ENCODE measurements around the gene TMEM50B.

Gene TMEM50B

DNA sequence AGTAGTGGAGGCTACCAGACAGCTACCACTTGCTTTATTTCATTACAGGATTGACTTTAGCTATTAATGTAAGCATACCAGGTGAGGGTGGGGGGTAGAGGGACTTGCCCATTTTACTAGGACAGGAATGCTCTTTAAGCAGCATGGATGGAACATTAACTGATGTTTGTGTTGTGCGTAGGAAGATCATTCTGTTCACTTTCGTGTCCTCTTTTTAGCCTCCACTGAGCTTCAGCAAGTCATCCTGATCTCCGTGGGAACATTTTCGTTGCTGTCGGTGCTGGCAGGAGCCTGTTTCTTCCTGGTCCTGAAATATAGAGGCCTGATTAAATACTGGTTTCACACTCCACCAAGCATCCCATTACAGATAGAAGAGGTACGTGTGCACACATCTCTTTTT lies 47.3 kb downstream of the TMEM50B start:
- TF ChIP-seq CTCF (IDR thresholded peaks at IDR 0.05; ENCODE audit: borderline replicate concordance, insufficient read depth, low read depth, low read length), result no peak
- no peak overlapping the region for H3K4me3 ChIP-seq (ENCODE audit: low read depth, low read length)

GRCh38 chr21:33430858-33431257 lies 48.9 kb downstream of the TMEM50B start:
- H3K4me3 ChIP-seq (ENCODE audit: low read depth, low read length), result no peak overlapping the region
- TF ChIP-seq CTCF (IDR thresholded peaks at IDR 0.05; ENCODE audit: borderline replicate concordance, insufficient read depth, low read depth, low read length), result no peak

DNA sequence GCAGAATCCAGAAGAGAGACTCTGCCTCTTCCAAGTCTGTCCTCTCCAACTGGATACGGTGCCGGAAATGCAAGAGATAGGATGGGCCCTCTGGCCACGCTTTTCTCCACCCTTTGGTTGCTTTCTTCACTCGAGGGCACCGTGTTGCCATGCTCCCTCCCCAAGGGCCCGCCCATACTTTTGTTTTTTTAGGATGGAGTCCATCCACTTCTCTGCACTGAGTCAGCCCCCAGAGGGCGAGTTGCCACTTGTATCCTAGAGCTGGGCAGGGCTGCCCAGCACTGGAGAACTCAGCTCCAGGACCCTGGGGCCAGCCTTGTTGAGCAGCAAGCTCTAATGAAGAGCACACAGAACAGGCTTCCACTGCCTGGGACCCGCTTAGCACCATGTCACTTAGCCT lies 51.1 kb downstream of the TMEM50B start:
- TF ChIP-seq CTCF (IDR thresholded peaks at IDR 0.05; ENCODE audit: borderline replicate concordance, insufficient read depth, low read depth, low read length), result no peak
- H3K4me3 ChIP-seq (ENCODE audit: low read depth, low read length), result no peak overlapping the region

DNA sequence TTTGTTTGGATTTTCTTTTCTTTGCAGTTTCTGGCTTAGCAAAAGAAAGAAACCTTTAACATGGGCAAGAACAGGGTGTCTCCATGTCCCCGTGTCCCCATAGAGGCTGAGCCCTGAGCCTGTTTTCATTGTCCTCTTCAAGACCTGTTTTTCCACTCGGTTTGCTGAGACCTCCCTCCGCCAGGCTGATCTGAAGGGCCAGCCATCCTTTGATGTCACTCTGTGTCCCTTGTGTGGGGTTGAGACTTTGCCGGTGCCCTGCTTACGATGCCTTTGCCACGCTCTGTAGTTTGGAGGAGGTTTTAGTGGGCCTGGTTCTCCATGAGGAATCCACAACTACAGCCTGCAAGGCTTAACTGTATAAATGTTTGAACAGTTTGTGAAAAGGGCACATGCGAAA lies 52.7 kb downstream of the TMEM50B start:
- TF ChIP-seq CTCF (IDR thresholded peaks at IDR 0.05; ENCODE audit: borderline replicate concordance, insufficient read depth, low read depth, low read length), result no peak
- H3K4me3 ChIP-seq (ENCODE audit: low read depth, low read length), result no peak overlapping the region

- no peak overlapping the region for H3K4me3 ChIP-seq (ENCODE audit: low read depth, low read length)
- no peak for TF ChIP-seq CTCF (IDR thresholded peaks at IDR 0.05; ENCODE audit: borderline replicate concordance, insufficient read depth, low read depth, low read length)
These were observed 53.9 kb downstream of the TMEM50B start for GRCh38 chr21:33425825-33426224.

DNA sequence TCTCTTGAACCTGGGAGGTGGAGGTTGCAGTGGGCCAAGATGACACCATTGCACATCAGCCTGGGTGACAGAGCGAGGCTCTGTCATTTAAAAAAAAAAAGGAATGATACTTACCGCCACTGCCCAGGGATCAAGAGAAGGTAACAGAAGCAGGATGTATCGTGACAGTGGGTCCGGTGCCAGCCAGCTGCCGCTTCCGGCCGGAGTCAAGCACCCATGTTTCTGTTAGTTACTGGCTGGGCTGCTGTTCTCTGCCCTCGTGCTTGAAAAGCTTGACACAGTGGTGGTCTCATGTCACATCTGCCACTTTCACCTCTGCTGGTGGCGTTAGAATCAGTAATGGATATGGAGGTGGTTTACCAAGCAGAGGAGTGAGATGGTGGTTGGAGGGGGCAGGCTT lies 55.6 kb downstream of the TMEM50B start:
- no peak overlapping the region for H3K4me3 ChIP-seq (ENCODE audit: low read depth, low read length)
- TF ChIP-seq CTCF (IDR thresholded peaks at IDR 0.05; ENCODE audit: borderline replicate concordance, insufficient read depth, low read depth, low read length), result no peak

- no peak for TF ChIP-seq CTCF (IDR thresholded peaks at IDR 0.05; ENCODE audit: borderline replicate concordance, insufficient read depth, low read depth, low read length)
These were observed 57.9 kb downstream of the TMEM50B start for GRCh38 chr21:33421713-33422393.

More at GRCh38 chr21:33421713-33422393, 57.9 kb downstream of the TMEM50B start:
- no peak overlapping the region for H3K4me3 ChIP-seq (ENCODE audit: low read depth, low read length)
